GM12878 (cell line): ENCODE results near the gene BRWD1. TPM values are rescaled to one million over a fixed set of nuclear protein-coding genes. Genes with fewer than 3 reads are reported as not detected.

Experiments used
- ATAC-seq: fragments of 200-7000 bp; cut with Tn5 transposase; 3 replicates; pipeline ENCODE4 v1.9.1; 2020; ENCODE audit warnings: mild to moderate bottlenecking, moderate library complexity
- BruUV-seq: library from RNA; stranded (reverse); fragments of 400-500 nt; replicated peaks from 2 replicates; lab custom pipeline; 2021; lab: Mats Ljungman, UMichigan
- CTCF ChIA-PET: fragments of 300-600 bp; sonication (Branson Sonifier 250); formaldehyde crosslinking; extraction: SDS; loops from one replicate; lab custom pipeline; 2021; ENCODE audit warnings: inconsistent platforms; lab: Yijun Ruan, JAX
- POLR2A ChIA-PET: fragments of 350-600 bp; formaldehyde crosslinking; extraction: SDS; loops from one replicate; lab custom pipeline; 2021; ENCODE audit warnings: inconsistent platforms; lab: Charles Lee
- RAD21 ChIA-PET: fragments of 300-600 bp; sonication (Branson Sonifier 250); formaldehyde crosslinking; loops from one replicate; lab custom pipeline; 2023; ENCODE audit warnings: antibody characterized with exemption; ENCODE audit not compliant: unreplicated experiment; lab: Charles Lee
- SMC1A ChIA-PET: fragments of 300-600 bp; sonication (Branson Sonifier 250); formaldehyde crosslinking; loops from one replicate; lab custom pipeline; 2023; ENCODE audit not compliant: unreplicated experiment, uncharacterized antibody; lab: Charles Lee
- DNase-seq: peaks from one replicate; pipeline ENCODE4 v3.0.0-alpha.2; 2011; ENCODE audit warnings: low read depth, low spot score
- FAIRE-seq: peaks from 3 replicates; lab custom pipeline; 2011; peaks lifted over from hg19 to GRCh38; lab: Jason Lieb, UNC
- H2AFZ ChIP-seq: 2 replicates; pipeline ENCODE4 v1.6.0; 2011; ENCODE audit warnings: low read depth, low read length, control low read depth; ENCODE audit not compliant: control insufficient read depth
- H3K27ac ChIP-seq: 2 replicates; pipeline ENCODE4 v1.5.1; 2011; ENCODE audit warnings: control low read depth; ENCODE audit not compliant: control insufficient read depth, insufficient read depth
- H3K27me3 ChIP-seq, 2 experiments: replicated peaks in 1 of 2; 2 replicates each; pipeline versions ENCODE4 v1.6.0 to v1.6.1; 2011; ENCODE audit warnings: low read length in 1 of 2; ENCODE audit not compliant: control insufficient read depth in 2 of 2, insufficient read depth in 2 of 2
- H3K36me3 ChIP-seq, 2 experiments: 2 replicates each; pipeline ENCODE4 v1.5.1; 2011; ENCODE audit warnings: low read length in 1 of 2; ENCODE audit not compliant: control insufficient read depth in 2 of 2, insufficient read depth in 2 of 2
- H3K4me1 ChIP-seq: 2 replicates; pipeline ENCODE4 v1.6.1; 2011; ENCODE audit warnings: mild to moderate bottlenecking, low read length, moderate library complexity, mixed read lengths; ENCODE audit not compliant: control insufficient read depth, insufficient read depth
- H3K4me2 ChIP-seq: 2 replicates; pipeline ENCODE4 v1.6.0; 2011; ENCODE audit warnings: control low read depth; ENCODE audit not compliant: control insufficient read depth, insufficient read depth
- H3K4me3 ChIP-seq: fragments of 200-600 bp; sonication (generic); 2 replicates; pipeline ENCODE4 v1.5.1; 2016
- H3K79me2 ChIP-seq: 2 replicates; pipeline ENCODE4 v1.6.0; 2011; ENCODE audit warnings: low read length; ENCODE audit not compliant: control insufficient read depth, insufficient read depth
- H3K9ac ChIP-seq: 2 replicates; pipeline ENCODE4 v1.8.0; 2011; ENCODE audit warnings: low read length, control low read depth, mixed read lengths; ENCODE audit not compliant: control insufficient read depth, insufficient read depth
- H3K9me3 ChIP-seq: replicated peaks from 3 replicates; pipeline ENCODE4 v1.5.1; 2011; ENCODE audit warnings: mild to moderate bottlenecking, low read length; ENCODE audit not compliant: control insufficient read depth, insufficient read depth
- H4K20me1 ChIP-seq: 2 replicates; pipeline ENCODE4 v1.6.0; 2011; ENCODE audit not compliant: control insufficient read depth, insufficient read depth
- CBFB ChIP-seq: IDR thresholded peaks from 2 replicates; pipeline ENCODE4 v1.6.1; 2016; ENCODE audit warnings: antibody characterized with exemption, low read depth
- EGR1 ChIP-seq, 2 experiments: IDR thresholded peaks; 1 replicate in 1 of 2; 2 replicates in 1 of 2; pipeline ENCODE4 v1.6.1; 2011 to 2012; ENCODE audit warnings: low read depth in 2 of 2, low read length in 2 of 2, borderline replicate concordance in 1 of 2, mild to moderate bottlenecking in 1 of 2, moderate library complexity in 1 of 2
- FOXM1 ChIP-seq: IDR thresholded peaks from 2 replicates; pipeline ENCODE4 v1.6.1; 2012; ENCODE audit warnings: low read depth, mild to moderate bottlenecking, inconsistent platforms, low read length, moderate library complexity
- HCFC1 ChIP-seq: fragments of 150-350 bp; IDR thresholded peaks from 2 replicates; pipeline ENCODE4 v1.6.1; 2014; ENCODE audit warnings: low read length
- MTA3 ChIP-seq: IDR thresholded peaks from 2 replicates; pipeline ENCODE4 v1.6.1; 2012; ENCODE audit warnings: low read length, inconsistent platforms, borderline replicate concordance
- MYB ChIP-seq: fragments of 150-350 bp; IDR thresholded peaks from 2 replicates; pipeline ENCODE4 v1.6.1; 2014; ENCODE audit warnings: mild to moderate bottlenecking, low read depth, low read length, borderline replicate concordance
- NBN ChIP-seq: fragments of 450-650 bp; IDR thresholded peaks from 2 replicates; pipeline ENCODE4 v1.6.1; 2016
- NFIC ChIP-seq: IDR thresholded peaks from 2 replicates; pipeline ENCODE4 v1.6.1; 2012; ENCODE audit warnings: low read depth, mild to moderate bottlenecking, inconsistent platforms, low read length, moderate library complexity
- NR2C2 ChIP-seq: IDR thresholded peaks from 2 replicates; pipeline ENCODE4 v1.6.1; 2011; ENCODE audit warnings: borderline replicate concordance, low read depth; ENCODE audit not compliant: control insufficient read depth, insufficient read length
- POLR2AphosphoS2 ChIP-seq: IDR thresholded peaks from 2 replicates; pipeline ENCODE4 v1.6.1; 2011; ENCODE audit warnings: low read depth, mild to moderate bottlenecking, low read length, improper control_type of control experiment, moderate library complexity
- SIN3A ChIP-seq: IDR thresholded peaks from 2 replicates; pipeline ENCODE4 v1.6.1; 2012; ENCODE audit warnings: low read depth, low read length, improper control_type of control experiment
- SIX5 ChIP-seq: IDR thresholded peaks from 2 replicates; pipeline ENCODE4 v1.6.1; 2011; ENCODE audit warnings: mild to moderate bottlenecking, low read depth, low read length, moderate library complexity; ENCODE audit not compliant: severe bottlenecking
- STAT3 ChIP-seq: IDR thresholded peaks from 2 replicates; pipeline ENCODE4 v1.6.1; 2011; ENCODE audit warnings: low read depth, low read length, improper control_type of control experiment
- TAF1 ChIP-seq: IDR thresholded peaks from 2 replicates; pipeline ENCODE4 v1.6.1; 2011; ENCODE audit warnings: mild to moderate bottlenecking, low read depth, low read length, borderline replicate concordance
- YY1 ChIP-seq: IDR thresholded peaks from 2 replicates; pipeline ENCODE4 v1.6.1; 2011; ENCODE audit warnings: low read depth, mild to moderate bottlenecking, low read length
- WGBS: methylation state at CpG from one replicate; pipeline ENCODE4 v1.1.6; 2016; ENCODE audit warnings: low lambda C conversion rate; ENCODE audit not compliant: insufficient replicate concordance, insufficient coverage; ENCODE audit errors: missing lambda C conversion rate; 5-methylcytosine and 5-hydroxymethylcytosine counted together
- in situ Hi-C: fragments of 300-500 bp; cut with MboI; formaldehyde crosslinking; loops from 9 replicates; pipeline ENCODE4 v1.14.3; 2018; ENCODE audit warnings: mixed read lengths
- intact Hi-C: fragments of 100-400 bp; cut with micrococcal nuclease; formaldehyde crosslinking; loops from one replicate; pipeline ENCODE4 v1.14.2; 2022; ENCODE audit not compliant: unreplicated experiment
- polyA plus RNA-seq, 11 experiments: library from polyadenylated mRNA; depleted of rRNA in 4 of 11; unstranded in 6 of 11; stranded (reverse) in 5 of 11; fragments of >200 nt; fragmentation: Nextera tagmentation in 4 of 11; fragmentation: Illumina TruSeq in 1 of 11; extraction: Ambion mirVana in 4 of 11; extraction: Trizol in 1 of 11; gene quantifications; 1 replicate in 1 of 11; 2 replicates in 10 of 11; pipeline versions ENCODE4 v1.2.1 to v1.2.3, GENCODE V29; 2011 to 2016; ENCODE audit warnings: inconsistent platforms in 2 of 11, missing spikeins in 2 of 11, low read depth in 1 of 11
- total RNA-seq, 4 experiments: library from RNA; depleted of rRNA in 3 of 4; stranded (reverse); fragments of >200 nt in 3 of 4; fragmentation: Illumina TruSeq in 1 of 4; extraction: Trizol in 1 of 4; gene quantifications; 2 replicates each; pipeline versions ENCODE4 v1.2.1 to v1.2.3, GENCODE V29; 2013 to 2021
- TF ChIP-seq, protein P1 (sequence below): fragments of 450-650 bp; conservative IDR thresholded peaks from 2 replicates; pipeline ENCODE4 v1.6.1; 2017; ENCODE audit warnings: mild to moderate bottlenecking, moderate library complexity
- TF ChIP-seq, protein P2 (sequence below): fragments of 450-650 bp; IDR thresholded peaks from 2 replicates; pipeline ENCODE4 v1.6.1; 2017; ENCODE audit warnings: mild to moderate bottlenecking, moderate library complexity
- TF ChIP-seq, protein P3 (sequence below): IDR thresholded peaks from 2 replicates; pipeline ENCODE4 v1.6.1; 2012; ENCODE audit warnings: low read depth, low read length, improper control_type of control experiment

BRWD1 gene
- total and polyA plus RNA-seq, 10 of the 15 experiments (the other 5 are each of a cell fraction or from before 2014, with no cell fraction given) = 3.1 to 19.0 (median 13.5) TPM

DNA sequence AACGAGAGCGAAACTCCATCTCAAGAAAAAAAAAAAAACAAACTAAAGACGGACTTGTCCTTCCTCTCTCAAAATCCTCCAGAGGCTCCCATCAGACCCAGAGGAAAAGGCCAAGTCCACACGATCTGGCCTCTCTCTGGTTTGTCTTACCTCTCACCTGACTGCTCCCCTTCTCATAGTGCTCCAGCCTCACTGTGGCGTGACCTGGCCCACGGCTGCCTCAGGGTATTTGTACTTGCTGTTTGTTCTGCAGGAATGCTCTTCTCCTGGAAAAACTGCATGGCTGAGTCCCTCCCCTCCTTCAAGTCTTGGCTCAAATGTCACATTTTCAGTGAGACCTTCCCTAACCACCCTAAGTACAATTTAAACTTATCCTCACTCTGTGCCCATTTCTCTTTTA is 8.0 kb upstream of the BRWD1 start:
- POLR2A ChIA-PET = no interaction called here
- in situ Hi-C loops = no loop called here
- BruUV-seq = no TSS peak
- no peaks in the 10 kb centered on the region for H4K20me1 ChIP-seq
- H3K36me3 ChIP-seq = no peaks in the 10 kb centered on the region
- no peak overlapping the region for H3K9ac ChIP-seq
- no peak overlapping the region for H3K4me2 ChIP-seq
- no peak overlapping the region for H2AFZ ChIP-seq
- no peak for ATAC-seq
- TF ChIP-seq, protein P1, sequence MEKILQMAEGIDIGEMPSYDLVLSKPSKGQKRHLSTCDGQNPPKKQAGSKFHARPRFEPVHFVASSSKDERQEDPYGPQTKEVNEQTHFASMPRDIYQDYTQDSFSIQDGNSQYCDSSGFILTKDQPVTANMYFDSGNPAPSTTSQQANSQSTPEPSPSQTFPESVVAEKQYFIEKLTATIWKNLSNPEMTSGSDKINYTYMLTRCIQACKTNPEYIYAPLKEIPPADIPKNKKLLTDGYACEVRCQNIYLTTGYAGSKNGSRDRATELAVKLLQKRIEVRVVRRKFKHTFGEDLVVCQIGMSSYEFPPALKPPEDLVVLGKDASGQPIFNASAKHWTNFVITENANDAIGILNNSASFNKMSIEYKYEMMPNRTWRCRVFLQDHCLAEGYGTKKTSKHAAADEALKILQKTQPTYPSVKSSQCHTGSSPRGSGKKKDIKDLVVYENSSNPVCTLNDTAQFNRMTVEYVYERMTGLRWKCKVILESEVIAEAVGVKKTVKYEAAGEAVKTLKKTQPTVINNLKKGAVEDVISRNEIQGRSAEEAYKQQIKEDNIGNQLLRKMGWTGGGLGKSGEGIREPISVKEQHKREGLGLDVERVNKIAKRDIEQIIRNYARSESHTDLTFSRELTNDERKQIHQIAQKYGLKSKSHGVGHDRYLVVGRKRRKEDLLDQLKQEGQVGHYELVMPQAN = no peak
- TF ChIP-seq, protein P2, sequence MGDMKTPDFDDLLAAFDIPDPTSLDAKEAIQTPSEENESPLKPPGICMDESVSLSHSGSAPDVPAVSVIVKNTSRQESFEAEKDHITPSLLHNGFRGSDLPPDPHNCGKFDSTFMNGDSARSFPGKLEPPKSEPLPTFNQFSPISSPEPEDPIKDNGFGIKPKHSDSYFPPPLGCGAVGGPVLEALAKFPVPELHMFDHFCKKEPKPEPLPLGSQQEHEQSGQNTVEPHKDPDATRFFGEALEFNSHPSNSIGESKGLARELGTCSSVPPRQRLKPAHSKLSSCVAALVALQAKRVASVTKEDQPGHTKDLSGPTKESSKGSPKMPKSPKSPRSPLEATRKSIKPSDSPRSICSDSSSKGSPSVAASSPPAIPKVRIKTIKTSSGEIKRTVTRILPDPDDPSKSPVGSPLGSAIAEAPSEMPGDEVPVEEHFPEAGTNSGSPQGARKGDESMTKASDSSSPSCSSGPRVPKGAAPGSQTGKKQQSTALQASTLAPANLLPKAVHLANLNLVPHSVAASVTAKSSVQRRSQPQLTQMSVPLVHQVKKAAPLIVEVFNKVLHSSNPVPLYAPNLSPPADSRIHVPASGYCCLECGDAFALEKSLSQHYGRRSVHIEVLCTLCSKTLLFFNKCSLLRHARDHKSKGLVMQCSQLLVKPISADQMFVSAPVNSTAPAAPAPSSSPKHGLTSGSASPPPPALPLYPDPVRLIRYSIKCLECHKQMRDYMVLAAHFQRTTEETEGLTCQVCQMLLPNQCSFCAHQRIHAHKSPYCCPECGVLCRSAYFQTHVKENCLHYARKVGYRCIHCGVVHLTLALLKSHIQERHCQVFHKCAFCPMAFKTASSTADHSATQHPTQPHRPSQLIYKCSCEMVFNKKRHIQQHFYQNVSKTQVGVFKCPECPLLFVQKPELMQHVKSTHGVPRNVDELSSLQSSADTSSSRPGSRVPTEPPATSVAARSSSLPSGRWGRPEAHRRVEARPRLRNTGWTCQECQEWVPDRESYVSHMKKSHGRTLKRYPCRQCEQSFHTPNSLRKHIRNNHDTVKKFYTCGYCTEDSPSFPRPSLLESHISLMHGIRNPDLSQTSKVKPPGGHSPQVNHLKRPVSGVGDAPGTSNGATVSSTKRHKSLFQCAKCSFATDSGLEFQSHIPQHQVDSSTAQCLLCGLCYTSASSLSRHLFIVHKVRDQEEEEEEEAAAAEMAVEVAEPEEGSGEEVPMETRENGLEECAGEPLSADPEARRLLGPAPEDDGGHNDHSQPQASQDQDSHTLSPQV = no peak
- TF ChIP-seq NBN (no peak), SIN3A (no peak), NFIC (no peak), NR2C2 (no peak), MTA3 (no peak), EGR1 (IDR thresholded peaks at IDR 0.05; ENCODE audit: borderline replicate concordance in 1 of 2, low read depth in 2 of 2, low read length in 2 of 2) (no peak), HCFC1 (no peak), YY1 (no peak), TAF1 (no peak), STAT3 (no peak), CBFB (no peak), MYB (no peak), FOXM1 (no peak), POLR2AphosphoS2 (no peak), SIX5 (no peak)
- TF ChIP-seq, protein P3, sequence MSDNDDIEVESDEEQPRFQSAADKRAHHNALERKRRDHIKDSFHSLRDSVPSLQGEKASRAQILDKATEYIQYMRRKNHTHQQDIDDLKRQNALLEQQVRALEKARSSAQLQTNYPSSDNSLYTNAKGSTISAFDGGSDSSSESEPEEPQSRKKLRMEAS = no peak
- no peak for DNase-seq
- intact Hi-C loops = no loop called here
- RAD21 ChIA-PET = no interaction called here
- no peaks in the 10 kb centered on the region for H3K9me3 ChIP-seq
- SMC1A ChIA-PET = no interaction called here
- H3K4me1 ChIP-seq = no peaks in the 10 kb centered on the region
- WGBS = 46% methylated on average over 4 of the region's 6 CpGs
- CTCF ChIA-PET = no interaction called here
- no peak overlapping the region for H3K27ac ChIP-seq
- FAIRE-seq = no peak
- no peaks in the 10 kb centered on the region for H3K27me3 ChIP-seq
- no peaks in the 10 kb centered on the region for H3K79me2 ChIP-seq
- no peak overlapping the region for H3K4me3 ChIP-seq
